NCI-H2196 treated with DMSO at 0.1 percent for 48 hours (cell line): ENCODE data around the gene PPIG.
"Not testable (repeated sequence)": the region's sequence is repeated elsewhere in the genome, so short reads cannot be mapped to it uniquely, and the experiment has no call there.

Source experiments
- DNase-seq: peaks from one replicate; lab custom pipeline; 2025; ENCODE audit not compliant: unreplicated experiment; lab: John Stamatoyannopoulos, UW

Gene PPIG

DNA sequence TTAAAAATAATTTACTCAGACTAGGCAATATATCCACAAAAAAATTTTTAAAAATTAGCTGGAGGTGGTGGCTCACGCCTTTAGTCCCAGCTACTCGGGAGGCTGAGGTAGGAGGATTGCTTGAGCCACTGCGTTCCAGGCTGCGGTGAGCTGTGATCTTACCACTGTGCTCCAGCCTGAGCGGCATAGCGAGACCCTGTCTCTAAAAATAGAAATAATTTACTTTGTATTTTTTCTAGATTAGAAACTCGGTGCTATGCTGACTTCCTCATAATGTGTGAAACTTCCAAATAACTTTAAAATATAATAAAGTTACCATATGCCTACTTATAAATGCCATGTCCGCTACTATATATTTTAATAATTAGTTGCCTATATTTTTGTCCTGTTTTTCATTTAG, 6.7 kb downstream of the PPIG start:
- no peak for DNase-seq

DNA sequence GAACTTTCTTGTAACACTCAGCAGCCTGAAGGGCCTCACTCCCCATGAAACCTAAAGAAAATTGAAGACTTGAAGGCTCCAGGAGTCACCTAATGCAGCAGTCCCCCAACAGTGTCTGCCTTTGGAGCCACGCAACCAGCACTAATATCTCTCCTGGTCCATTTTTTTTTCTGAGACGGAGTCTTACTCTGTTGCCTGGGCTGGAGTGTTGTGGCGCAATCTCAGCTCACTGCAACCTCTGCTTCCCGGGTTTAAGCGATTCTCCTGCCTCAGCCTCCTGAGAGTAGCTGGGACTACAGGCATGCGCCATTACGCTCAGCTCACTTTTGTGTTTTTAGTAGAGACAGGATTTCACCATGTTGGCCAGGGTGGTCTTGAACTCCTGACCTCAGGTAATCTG, 12.4 kb downstream of the PPIG start:
- DNase-seq = not testable (repeated sequence)

DNA sequence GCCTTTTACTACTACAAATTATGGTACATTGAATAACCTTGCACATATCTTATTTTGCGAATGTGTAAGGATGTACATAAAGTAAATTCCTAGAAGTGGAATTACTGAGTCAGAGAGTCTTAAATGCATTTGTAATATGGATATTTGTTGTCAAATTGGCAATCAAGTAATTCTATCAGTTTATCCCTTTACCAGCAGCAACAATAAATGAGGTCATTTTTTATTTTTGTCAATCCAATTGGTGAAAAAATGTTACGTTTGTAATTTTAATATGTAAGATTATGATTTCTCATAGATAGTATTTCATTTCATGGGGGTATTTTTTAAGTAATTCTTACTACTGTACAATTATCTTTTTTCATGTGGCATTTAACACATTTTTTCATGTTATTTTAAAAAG, 14.8 kb downstream of the PPIG start:
- DNase-seq = no peak

DNA sequence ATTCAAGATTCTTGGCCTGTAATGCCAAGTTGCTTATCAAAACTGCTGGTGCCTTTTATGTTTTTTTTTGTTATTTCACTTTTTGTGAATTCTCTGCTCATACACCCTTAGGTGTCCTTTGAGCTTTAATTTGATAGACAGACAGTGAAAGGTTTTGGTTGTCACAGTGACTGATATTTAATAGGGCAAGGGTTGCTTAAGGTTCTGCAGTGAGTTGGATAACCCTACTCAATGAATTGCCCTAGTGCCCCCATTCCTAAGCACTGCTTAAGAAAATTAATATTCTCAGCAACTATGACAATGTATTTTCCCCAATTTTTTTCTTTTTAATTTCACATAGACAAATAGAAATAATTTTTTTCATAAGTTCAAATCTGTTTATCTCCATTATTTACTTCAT, 15.4 kb downstream of the PPIG start:
- no peak for DNase-seq

DNA sequence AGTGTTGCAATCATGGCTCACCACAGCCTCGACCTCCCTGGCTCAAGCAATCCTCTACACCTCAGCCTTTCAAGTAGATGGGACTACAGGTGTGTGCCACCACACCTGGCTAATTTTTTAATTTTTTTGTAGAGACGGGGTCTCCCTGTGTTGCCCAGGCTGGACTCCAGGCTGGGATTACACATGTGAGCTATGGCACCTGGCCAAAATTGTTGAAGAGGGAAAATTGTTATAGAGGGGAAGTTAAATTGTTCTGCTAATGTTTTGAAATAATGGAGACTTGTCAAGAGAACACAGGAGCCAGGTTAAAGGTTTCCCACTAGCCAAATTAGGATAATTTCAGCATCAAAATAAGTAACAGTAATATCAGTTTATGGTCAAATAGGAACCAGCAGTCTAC, 25.1 kb downstream of the PPIG start:
- DNase-seq = no peak

DNA sequence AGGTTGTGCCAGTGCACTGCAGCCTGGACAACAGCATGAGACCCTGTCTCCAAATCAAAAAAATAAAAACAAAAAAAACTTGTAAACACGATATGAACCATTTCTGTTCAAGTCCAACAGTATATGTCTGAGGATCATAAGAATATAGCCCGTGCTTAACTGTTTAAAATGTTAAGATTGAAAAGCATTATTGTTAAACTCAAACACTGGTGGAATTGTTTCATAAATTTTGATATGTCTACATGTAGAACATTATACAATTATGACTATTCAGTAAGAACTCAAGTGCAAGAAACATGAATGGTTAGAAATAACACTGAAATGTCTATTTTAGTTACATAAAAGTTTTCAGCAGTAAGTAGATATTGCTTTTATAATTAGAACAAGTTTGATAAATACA, 29.7 kb downstream of the PPIG start:
- no peak for DNase-seq

DNA sequence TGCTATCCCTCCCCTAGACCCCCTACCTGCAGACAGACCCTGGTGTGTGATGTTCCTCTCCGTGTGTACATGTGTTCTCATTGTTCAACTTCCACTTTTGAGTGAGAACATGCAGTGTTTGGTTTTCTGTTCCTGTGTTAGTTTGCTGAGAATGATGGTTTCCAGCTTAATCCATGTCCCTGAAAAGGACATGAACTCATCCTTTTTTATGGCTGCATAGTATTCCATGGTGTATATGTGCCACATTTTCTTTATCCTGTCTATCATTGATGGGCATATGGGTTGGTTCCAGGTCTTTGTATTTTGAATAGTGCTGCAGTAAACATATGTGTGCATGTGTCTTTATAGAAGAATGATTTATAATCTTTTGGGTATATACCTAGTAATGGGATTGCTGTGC, 31.8 kb downstream of the PPIG start:
- not testable (repeated sequence) for DNase-seq

DNA sequence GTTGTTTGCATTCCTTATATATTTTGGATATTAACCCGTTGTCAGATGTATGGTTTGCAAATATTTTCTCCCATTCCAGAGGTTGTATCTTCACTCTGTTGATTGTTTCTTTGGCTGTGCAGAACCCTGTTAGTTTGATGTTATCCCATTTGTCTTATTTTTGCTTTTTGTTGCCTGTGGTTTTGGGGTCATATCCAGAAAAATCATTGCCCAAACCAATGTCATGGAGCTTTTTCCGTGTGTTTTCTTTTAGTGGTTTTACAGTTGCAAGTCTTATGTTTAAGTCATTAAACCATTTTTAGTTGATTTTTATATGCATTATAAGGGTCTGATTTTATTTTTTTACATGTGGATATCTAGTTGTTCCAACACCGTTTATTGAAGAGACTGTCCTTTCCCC, 35.8 kb downstream of the PPIG start:
- DNase-seq = no peak

DNA sequence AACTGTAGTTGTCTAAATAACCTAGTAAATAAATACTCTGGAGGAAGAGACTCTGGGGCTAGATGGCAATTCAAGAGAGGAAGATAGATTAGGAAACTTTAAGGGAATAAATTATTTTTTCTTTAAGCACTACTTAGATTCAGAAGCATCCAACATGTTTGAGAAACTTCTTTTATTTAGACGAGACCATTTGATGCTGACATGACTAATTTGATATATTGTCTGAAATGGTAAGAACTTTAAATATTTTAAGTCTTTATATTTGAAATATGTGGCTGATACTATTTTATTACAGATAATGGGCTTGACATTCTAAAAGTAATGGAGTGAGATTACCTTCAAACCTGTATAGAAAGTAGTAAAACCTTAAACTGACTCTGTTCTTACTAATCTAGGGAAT, 36.4 kb downstream of the PPIG start:
- no peak for DNase-seq

DNA sequence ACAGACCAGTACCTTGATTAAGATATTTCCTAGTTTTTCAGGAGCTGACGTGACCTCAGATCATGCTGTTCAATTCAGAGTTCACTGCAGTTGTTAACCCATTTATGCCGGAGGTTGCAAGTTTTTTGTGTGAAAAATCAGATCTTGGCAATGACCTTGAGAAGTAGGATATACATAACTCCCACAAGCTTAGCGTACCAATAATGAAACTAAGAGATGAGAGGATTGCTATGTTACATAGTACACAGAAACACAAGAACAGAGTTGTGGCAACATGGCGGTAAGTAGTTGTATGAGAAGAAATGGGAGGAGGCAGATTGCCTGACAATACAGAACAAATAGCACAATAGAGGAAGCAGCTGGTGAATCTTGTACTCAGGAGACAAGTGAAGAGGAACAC, 39.1 kb downstream of the PPIG start:
- no peak for DNase-seq

DNA sequence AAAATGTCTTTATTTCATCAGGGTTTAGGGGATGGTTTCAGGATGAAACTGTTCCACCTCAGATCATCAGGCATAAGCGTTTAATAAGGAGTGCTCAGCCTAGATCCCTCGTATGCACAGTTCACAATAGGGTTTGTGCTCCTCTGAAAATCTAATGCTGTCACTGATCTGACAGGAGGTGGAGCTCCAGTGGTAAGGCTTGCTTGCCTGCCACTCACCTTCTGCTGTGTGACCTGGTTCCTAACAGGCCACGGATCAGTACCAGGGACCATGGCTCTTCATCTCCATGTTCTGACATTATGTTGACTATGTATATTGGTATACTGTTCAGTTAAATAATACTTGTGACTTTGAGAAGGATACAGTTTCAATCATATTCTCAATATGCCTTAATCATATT, 41.6 kb downstream of the PPIG start:
- no peak for DNase-seq

DNA sequence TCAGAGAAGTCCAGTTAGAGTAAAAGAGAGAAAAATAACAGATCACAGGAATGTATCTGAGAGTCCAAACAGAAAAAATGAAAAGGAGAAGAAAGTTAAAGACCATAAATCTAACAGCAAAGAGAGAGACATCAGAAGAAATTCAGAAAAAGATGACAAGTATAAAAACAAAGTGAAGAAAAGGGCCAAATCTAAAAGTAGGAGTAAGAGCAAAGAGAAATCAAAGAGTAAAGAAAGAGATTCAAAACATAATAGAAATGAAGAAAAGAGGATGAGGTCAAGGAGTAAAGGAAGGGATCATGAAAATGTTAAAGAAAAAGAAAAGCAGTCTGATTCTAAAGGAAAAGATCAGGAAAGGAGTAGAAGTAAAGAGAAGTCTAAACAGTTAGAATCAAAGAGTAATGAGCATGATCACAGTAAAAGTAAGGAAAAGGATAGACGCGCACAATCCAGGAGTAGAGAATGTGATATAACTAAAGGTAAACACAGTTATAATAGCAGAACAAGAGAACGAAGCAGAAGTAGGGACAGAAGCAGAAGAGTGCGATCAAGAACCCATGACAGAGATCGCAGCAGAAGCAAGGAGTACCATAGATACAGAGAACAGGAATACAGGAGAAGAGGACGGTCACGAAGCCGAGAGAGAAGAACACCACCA, 52.4 kb downstream of the PPIG start:
- no peak for DNase-seq

DNA sequence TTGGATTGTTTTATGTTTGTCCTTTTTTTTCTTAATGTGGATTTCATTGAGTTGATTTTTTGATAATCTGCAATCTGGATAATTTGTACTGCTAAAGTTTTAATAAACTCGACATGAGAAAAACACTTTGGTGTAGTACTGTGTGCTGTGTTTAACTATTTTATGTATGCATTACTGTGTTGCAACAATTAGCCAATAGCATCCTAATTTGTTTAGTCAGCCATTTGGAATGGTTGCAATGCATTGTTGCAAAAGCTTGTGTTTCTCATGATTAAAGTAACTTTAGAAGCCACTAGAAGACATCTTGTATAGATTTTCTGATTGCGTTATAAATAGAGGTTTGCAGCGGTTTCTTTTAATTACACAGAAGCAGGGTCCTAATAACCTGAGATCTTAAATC, 53.5 kb downstream of the PPIG start:
- no peak for DNase-seq

DNA sequence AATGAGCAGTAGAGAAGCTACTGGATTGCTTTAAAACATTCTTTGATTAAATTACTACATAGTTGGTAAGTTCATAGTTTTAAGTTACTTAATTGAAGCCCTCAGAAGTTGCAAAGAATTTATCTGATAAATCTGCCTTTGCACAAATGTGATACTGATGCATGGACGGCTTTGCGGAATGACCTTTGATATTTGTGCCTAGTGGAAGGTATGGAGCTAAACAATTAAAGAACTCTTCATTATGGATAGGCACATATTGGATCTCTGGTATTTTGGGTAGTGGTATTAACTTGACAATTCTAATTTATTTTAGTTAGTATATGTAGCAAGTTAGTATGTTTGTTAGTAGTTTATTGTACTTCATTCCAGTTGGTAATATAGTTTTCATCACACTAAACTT, 56.0 kb downstream of the PPIG start:
- DNase-seq = no peak

DNA sequence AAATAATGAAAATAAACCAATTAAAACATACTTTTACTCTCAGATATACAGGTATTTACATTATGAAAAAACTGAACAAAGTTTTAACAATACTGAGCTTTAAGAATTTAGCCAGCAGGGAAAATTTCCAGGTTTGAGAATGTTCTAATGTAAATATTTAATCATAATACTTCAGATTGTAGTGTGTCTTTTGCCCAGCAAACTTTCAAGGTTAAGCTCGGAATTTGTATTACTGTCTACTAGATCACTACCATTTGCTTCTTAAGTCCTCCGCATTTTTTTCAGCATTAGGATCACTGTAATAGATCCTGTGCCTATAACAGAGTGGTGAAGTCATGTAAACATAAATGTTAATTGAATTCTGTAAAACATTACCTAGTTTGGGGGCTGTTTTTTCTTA, 57.3 kb downstream of the PPIG start:
- no peak for DNase-seq

DNA sequence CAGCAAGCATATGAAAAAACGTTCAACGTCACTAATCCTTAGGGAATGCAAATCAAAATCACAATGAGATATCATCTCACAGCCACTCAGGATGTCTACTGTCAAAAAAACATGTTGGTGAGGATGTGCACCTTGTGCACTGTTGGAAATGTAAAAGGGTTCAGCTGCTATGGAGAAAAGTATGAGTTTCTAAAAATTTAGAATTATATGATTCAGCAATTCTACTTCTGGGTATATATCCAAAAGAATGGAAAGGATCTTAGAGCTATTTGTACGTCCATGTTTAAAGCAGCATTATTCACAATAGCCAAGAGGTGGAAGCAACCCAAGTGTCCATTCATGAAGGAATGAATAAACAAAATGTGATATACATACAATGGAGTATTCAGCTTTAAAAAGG, 60.0 kb downstream of the PPIG start:
- no peak for DNase-seq

DNA sequence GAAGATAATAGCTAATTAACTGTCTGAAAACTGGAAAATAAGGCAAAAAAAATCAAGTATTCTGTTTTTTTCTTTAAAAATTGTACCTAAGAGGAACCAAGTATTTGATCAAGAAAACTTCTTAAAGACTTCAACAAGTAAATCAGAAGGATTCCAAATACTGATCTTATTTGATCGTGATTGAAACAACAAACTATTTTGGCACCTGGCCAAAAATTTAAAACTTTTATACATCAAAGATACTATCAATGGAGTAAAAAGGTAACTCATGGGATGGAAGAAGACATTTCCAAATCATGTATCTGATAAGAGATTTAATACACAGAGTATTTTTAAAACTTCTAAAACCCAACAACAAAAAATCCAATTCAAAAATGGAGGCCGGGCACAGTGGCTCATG, 63.3 kb downstream of the PPIG start:
- DNase-seq = no peak

DNA sequence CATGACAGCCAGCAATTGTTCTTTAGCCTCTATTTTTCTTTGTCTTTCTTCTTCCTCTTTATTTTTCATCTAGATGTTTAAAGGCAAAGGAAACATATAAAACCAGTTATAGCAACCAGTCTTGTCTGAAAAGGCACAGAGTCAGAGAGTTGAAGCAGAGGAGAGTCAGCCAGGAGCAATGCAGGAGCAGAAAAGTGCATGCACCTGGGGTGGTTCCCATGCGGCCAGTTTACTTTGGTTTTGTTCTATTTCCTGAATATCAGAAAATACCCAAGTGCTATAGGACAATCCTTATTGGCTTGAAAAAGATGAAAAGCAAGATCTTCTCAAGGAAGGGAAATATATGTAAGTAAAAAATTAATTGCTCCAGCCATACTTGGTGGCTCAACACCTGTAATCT, 65.1 kb downstream of the PPIG start:
- DNase-seq = no peak

DNA sequence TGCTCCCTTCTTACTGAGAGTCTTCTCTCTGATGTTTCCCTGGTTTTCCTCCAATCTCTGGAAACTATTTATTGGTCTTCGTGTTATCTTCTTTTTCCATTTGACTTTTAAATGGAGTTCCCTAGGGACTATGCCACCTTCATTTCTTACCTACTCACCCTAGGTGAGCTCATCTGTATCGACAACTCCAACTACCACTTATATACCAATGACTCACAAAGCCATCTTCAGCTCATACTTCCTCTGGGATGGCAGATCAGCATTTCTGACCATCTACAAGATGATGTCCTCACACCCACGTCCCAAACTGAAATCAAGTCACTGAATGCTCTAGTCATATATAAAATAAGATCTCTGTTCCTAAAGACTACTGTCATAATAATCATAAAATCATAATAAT, 69.5 kb downstream of the PPIG start:
- no peak for DNase-seq

DNA sequence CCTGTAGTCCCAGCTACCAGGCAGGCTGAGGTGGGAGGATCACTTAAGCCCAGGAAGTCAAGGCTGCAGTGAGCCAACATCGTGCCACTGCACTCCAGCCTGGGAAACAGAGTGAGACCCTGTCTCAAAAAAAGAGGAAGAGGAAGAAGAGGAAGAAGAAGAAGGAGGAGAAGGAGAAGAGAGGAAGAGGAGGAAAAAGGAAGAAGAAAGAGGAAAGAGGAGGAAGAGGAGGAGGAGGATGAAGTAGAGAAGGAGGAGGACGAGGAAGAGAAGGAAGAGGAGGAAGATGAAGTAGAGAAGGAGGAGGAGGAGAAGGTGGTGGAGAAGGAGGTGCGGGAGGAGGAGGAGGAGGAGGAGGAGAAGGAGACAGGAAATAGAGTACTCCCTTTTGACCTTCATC, 72.0 kb downstream of the PPIG start:
- no peak for DNase-seq

DNA sequence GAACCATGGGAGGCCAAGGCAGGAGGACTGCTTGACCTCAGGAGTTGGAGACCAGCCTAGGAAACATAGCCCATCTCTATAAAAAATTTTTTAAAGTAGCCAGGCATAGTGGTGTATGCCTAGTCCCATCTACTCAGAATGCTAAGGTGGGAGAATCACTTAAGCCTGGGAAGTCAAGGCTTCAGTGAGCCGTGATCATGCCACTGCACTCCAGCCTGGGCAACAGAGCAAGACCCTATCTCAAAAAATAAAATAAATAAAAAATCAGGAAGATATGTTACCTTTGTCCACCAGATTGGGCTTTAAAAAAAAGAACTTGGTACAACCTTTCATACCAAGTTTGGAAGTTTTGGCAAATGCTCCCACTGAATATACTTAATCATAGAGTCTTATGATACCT, 74.7 kb downstream of the PPIG start:
- no peak for DNase-seq

DNA sequence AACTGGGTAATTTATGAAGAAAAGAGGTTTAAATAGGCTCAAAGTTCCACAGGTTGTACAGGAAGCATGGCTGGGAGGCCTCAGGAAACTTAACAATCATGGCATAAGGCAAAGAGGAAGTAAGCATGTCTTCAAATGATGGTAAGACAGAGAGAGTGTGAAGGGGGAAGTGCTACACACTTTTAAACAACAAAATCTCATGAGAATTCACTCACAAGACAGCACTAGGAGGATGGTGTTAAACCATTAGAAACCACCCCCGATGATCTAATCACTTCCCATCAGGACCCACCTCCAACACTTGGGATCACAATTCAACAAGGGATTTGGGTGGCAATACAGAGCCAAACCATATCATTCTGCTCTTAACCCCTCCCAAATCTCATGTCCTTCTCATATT, 75.2 kb downstream of the PPIG start:
- DNase-seq = no peak

DNA sequence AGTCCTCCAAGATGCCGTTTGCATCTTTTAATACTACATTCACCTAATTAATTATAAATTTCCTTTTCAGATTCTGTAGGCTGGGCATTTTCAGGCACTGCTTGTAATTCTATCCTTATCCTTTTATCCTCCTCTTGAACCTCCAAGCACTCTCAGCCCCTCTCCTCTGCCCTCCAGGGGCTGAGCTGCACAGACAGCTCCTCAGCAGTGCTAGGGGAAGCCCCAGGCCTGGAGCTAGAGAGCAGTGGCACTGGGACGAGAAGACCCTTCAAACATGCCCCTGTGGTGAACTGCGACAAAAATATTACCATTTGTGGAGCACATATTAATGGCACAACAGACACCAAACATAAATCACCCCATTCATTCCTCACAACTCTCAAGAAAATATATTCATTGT, 77.1 kb downstream of the PPIG start:
- DNase-seq = no peak

DNA sequence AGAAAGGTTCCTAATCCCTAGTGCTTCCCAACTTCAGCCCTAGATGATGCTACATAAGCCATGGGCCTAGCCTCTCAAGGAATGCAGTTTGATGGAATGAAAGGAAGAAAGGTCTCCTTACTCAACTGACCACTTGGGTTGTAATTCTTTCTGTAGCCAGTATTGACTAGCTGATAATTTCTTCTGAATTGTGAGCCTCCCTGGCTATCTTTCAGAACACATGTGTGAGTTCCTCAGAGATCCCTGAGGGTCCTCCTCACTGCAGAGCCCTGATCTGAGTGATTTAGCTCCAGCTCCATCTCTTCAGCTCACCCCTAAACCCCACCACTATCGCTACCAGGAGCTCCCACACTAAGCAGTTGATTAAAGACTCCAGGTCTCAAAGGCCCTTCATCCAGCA, 78.6 kb downstream of the PPIG start:
- no peak for DNase-seq
